ENCODE data around the gene CD69.

GRCh38 chr12:9755035-9755434 is 5.7 kb downstream of the CD69 start:
- TF ChIP-seq CTCF (IDR thresholded peaks at IDR 0.05), result no peak
- TF ChIP-seq EP300 (IDR thresholded peaks at IDR 0.05), result no peak
